Measurements from ENCODE around the gene GOLGA3.
"Not testable (repeated sequence)": the region's sequence is repeated elsewhere in the genome, so short reads cannot be mapped to it uniquely, and the experiment has no call there.

Gene GOLGA3

GRCh38 chr12:132828706-132829534 lies at the start of gene GOLGA3:
Gene GOLGA3 (minus strand): TSS chr12:132828869. CDS start chr12:132822128, 6,741 bp downstream.
- FAIRE-seq: no peak

GRCh38 chr12:132874620-132875019 lies 46.0 kb upstream of the GOLGA3 start:
- not testable (repeated sequence) for FAIRE-seq

- FAIRE-seq: no peak
Measured at GRCh38 chr12:132874175-132874574, 45.5 kb upstream of the GOLGA3 start.

GRCh38 chr12:132873724-132874123 lies 45.1 kb upstream of the GOLGA3 start:
- FAIRE-seq: no peak

GRCh38 chr12:132872975-132873421 lies 44.3 kb upstream of the GOLGA3 start:
- no peak for FAIRE-seq

- no peak for FAIRE-seq
Measured at GRCh38 chr12:132872073-132872855, 43.6 kb upstream of the GOLGA3 start.

- no peak for FAIRE-seq
Measured at GRCh38 chr12:132869551-132869950, 40.9 kb upstream of the GOLGA3 start.

- no peak for FAIRE-seq
Measured at GRCh38 chr12:132866251-132866828, 37.7 kb upstream of the GOLGA3 start.

- no peak for FAIRE-seq
Measured at GRCh38 chr12:132861558-132861957, 32.9 kb upstream of the GOLGA3 start.

GRCh38 chr12:132858718-132859266 lies 30.1 kb upstream of the GOLGA3 start:
- FAIRE-seq: no peak

GRCh38 chr12:132857019-132857418 lies 28.4 kb upstream of the GOLGA3 start:
- FAIRE-seq: not testable (repeated sequence)

- no peak for FAIRE-seq
Measured at GRCh38 chr12:132856581-132856980, 27.9 kb upstream of the GOLGA3 start.

GRCh38 chr12:132855211-132855610 lies 26.5 kb upstream of the GOLGA3 start:
- FAIRE-seq: not testable (repeated sequence)

- no peak for FAIRE-seq
Measured at GRCh38 chr12:132853285-132854092, 24.8 kb upstream of the GOLGA3 start.

GRCh38 chr12:132852496-132852895 lies 23.8 kb upstream of the GOLGA3 start:
- FAIRE-seq: no peak

GRCh38 chr12:132851465-132851864 lies 22.8 kb upstream of the GOLGA3 start:
- FAIRE-seq: no peak

GRCh38 chr12:132850291-132850690 lies 21.6 kb upstream of the GOLGA3 start:
- no peak for FAIRE-seq

- FAIRE-seq: no peak
Measured at GRCh38 chr12:132848521-132848920, 19.9 kb upstream of the GOLGA3 start.

GRCh38 chr12:132847363-132848356 lies 19.0 kb upstream of the GOLGA3 start:
- no peak for FAIRE-seq

- FAIRE-seq: not testable (repeated sequence)
Measured at GRCh38 chr12:132844681-132845080, 16.0 kb upstream of the GOLGA3 start.

Measured in G401.6 (cell line).